Stimulated activated CD8-positive, alpha-beta memory T cell treated with anti-CD3 and anti-CD28 coated beads, Interleukin-15, amount 100 ng/mL, for 4 hours (primary cell): ENCODE data around the gene COL13A1.

Source experiments
- DNase-seq, 2 donors: peaks; one replicate each; pipeline ENCODE4 v3.0.0-alpha.2; 2020; ENCODE audit warnings: low read depth in 2 of 2

The COL13A1 gene

DNA sequence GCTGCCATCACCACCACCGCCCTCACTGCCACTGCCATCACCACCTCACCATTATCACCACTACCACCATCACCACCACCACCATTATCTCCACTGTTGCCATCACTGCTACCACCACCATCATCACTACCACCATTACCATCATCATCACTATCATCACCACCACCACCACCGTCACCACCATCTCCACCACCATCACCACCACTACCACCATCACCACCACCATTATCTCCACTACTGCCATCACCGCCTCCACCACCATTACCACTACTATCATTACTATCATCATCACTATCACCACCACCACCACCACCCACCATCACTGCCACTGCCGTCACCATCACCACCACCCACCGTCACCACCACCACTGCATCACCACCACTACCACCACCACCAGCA, 9.9 kb upstream of the COL13A1 start:
- no peak for DNase-seq

DNA sequence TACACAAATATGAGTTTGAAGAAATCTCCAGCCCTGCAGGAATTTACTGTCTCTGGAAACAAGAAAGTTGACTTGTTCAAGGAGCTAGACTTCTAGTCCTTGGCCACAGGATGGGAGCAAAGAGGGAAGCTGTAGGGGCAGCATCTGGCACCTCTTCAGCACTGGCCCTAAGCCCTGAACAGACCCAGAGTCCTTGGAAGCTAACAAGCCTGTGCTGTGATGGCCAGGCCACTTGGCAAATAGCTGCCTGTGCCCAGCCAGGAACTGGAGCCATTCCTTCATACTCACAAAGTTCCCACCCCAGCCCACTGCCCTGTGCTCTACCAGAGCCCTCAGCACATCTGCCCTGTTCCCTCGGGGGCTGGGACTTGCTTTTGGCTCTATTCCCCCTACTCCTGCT, 9.4 kb upstream of the COL13A1 start:
- DNase-seq: no peak

DNA sequence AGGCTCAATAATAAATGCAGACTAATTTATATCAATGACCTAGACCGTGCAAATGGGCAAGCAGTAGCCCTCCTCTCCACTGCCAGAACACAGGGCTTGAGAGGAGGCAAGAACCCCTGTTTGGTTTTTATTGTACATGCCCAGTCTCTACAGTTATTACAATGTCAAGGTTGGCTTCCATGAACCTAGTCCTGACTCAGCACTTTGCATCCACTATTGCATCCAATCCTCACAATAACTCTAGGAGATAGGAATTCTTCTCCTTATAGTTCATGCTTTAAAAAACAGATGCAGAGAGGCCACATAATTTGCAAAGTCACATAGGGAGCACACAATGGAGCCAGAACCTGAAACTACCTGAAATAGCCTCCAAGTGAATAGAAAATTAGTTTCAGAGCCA, 7.0 kb upstream of the COL13A1 start:
- no peak for DNase-seq

DNA sequence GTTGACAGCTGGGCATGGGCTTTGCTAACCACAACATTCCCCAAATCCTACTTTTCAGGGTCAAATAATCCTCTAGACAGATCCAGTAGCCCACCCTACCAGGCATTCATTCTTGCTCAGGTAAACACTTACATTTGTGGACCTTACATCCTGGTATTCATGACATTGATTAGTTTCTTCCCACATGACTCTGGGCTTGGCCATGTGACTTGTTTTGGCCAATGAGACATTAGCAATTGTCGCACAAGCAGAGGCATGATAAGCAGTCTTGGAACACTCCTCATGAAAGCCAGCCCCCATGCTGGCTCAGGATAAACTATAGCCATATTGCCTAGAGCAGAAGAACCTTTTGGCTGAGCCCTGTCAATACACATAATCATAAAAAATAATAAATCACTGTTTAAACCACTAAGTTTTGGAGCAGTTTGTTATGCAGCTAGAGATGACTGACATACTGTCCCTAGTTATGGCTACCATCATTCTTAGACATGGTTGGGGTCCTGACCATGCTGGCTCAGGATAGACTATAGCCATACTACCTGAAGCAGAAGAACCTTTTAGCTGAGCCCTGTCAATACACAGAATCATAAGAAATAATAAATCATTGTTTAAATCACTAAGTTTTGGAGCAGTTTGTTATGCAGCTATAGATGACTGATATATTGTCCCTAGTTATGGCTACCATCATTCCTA, 6.3 kb upstream of the COL13A1 start:
- no peak for DNase-seq

DNA sequence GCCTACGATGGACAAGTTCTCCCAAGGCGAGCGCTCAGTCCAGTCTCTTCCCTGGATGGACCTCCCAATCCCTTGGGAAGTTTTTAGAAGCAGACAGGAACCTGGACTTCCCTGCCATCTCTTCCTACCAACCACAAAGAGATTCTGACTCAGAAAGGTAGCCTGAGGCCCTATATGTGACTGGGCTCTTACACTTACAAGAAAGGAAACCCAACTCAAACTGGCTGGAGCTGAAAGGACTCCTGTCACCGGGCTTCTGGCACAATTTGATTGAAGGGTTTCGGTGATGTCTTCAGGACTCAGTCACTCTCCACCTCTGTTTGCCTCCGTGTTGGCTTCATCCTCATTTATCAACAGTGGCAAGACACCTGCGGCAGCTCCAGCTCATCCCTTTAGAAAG, 3.7 kb upstream of the COL13A1 start:
- DNase-seq: no peak

DNA sequence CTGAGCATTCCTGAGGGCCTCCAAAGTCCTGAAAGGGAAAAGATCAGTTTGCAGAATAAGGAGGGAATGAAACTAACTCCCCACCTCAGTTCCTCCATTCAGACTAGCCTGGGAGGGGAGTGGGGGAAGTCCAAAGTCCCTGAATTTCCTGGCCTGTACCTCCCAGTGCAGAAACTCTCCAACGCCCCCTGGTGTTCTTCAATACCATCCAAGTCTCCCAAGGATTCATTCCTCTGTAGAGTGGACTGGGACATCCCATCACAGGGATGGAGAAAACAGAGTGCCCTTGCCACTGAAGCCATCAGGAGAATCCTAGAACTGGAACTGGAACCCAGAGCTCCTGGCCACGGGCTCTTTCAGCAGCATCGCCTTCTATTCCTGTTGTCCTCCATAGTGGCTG, 1.6 kb upstream of the COL13A1 start:
- DNase-seq: no peak

DNA sequence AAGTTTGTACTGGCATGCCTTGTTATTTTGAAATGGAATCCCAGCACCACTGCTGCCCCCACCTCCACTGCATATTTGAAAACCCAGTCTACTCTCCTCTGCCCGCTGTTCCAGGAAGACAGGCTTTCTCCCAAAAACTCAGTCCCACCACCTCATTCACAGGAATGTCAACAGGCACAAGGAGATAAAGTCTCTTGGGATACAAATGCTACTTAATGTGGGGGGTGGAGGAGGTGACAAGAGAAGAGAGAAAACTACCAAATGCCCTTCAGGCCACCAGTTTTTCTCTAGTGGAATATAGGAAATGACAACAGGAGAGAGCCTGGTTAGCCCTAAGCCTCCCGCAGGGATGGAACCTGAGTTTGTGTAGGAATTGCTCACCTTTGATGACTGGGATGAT, 1.0 kb upstream of the COL13A1 start:
- DNase-seq: no peak

DNA sequence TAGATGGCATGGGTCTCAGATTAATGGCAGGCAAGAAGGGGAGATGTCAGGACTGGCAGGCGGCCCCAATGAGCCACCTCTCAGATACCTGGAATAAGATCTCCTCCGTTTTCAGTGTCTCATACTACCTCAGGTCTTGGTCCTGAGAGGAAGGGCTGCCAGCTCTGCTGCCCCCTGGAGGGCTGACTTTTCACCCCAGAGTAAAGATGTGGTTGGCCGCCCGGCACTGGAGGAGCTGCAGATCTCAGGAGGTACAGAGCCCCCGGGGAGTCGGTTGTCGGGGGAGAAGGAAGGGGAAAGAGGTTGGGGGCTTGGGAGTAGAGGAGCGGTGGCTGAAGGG, 642 bp upstream of the COL13A1 start:
- no peak for DNase-seq

DNA sequence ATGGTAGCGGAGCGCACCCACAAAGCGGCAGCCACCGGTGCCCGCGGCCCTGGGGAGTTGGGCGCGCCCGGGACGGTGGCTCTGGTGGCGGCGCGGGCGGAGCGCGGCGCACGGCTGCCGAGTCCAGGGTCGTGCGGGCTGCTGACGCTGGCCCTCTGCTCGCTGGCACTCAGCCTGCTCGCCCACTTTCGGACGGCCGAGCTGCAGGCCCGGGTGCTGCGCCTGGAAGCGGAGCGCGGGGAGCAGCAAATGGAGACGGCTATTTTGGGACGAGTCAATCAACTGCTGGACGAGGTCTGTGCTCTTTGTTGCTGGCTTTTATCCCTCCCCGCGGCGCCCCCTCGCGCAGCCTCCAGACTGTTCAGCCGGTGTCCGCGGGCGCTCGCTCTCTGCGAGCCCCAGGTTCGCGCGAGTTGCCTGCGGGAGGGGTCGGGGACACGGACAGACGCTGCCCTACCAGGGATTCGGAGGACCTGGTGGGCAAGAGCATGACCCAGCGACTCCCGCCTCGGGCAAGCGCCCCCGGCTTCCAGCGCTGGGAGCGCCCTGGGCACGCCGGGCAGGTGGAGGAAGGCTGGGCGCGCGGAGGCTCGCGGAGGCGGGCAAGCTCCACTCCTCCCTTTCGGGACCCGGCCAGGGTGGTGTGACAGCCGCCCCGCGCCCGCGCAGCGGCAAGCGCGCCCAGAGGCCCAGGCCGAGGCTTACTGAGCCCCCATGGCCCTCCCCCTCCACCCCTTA, 887 bp downstream of the COL13A1 start:
- DNase-seq: no peak

DNA sequence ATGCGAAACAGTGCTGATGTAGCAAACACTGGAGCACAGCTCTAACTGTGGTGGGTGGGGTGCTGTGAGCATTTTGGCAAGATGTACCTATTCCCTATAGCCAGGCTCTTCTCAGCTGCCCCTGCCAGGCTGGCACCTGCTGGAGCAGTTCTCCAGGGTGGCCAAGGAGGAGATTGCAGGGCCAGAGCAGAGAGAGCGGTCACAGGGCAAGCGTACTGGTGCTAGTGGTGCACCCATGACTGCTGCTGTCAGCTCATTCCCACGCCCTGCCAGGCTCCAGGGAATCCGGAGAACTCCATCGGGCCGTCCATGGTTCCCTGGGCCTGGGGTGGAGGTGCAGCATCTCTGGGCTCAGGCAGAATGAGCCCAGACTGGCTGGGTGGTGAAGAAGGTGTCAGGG, 2.1 kb downstream of the COL13A1 start:
- no peak for DNase-seq

DNA sequence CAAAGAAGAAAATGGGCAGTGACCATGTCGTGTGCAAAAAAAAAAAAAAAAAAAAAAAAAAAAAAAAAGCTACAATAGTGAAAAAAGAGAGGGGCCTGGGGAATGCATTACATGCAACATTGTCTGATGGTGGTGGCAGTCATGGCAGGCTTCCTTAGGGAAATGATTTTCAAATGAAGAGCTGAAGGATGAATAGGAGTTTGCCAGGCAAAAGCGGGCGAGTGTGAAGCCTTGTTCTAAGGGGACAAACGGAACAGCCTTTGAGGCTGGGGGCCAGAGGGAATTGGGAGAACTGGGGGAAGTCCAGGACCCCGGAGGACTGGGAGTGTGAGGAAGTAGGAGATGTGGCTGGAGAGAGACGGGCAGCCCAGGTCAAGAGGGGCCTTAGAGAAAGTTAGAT, 3.1 kb downstream of the COL13A1 start:
- DNase-seq: no peak

DNA sequence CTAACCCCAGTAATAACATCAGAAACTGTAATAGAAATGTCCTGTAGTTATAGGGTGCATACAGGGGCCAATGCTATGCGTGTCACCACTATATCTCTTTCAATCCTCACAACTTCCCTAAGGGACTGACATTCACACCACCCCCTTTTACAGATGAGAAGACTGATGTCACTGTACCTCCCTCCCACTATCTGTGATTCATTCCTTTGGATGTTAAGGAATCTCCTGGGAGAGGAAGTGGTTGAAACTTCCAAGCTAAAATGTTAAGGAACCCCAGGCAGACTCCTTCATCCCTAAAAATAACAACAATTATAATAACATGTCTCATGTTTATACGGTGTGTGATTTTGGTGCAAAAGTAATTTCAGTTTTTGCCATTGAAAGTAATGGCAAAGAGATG, 5.4 kb downstream of the COL13A1 start:
- no peak for DNase-seq

DNA sequence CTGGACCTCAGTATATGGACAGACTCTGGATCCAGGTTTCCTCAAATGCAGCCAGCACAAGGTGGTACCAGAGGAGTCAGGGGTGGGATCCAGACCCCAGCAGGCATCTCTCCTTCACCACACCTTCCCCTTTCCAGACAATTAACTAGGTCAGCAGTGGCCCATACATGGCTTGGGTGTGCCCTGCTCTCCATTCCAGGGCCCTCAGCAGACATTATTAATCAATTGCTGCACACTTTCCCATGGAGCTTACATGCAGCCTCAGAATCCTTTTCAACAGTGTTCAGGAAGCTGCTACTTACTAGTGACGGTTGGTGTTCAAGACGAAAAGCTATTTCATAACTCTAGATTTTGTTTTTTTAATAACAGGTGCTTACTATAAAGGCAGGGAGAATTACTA, 6.0 kb downstream of the COL13A1 start:
- no peak for DNase-seq

DNA sequence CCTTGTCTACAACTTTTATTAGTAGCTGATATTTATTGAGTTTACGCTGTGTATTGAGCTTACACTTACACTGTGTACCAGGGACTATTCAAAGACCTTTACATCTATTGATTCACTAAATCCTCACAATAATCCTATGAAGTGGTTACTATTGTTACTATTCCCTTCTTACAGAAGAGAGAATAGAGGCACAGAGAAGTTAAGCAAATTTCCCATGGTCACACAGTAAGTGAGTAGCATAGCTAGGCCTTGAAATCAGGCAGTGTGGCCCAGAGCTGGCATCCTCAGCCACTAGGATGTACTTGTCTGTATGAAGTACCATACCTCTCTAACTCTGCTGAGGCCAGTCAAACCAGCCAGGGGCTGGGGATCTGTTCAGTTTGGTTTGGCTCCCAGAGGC, 7.6 kb downstream of the COL13A1 start:
- DNase-seq: no peak

DNA sequence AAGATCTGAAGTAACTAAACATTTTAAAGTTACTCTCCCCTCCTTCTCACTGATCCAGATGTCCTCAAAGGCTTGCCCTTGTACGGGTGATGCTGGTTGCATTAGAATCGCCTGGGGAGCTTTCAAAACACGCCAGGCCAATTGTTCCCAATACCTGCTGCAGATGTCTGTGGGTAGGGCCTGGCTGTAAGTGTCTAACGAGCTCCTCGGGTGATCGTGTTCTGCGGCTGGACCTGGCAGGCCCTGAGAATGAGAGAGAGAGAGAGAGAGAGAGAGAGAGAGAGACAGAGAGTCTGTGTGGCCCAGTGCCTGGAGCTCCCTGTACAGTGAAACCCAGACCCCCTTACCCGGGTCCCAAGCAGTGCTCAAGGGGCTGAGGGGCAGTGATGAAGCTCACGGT, 8.4 kb downstream of the COL13A1 start:
- DNase-seq: no peak

DNA sequence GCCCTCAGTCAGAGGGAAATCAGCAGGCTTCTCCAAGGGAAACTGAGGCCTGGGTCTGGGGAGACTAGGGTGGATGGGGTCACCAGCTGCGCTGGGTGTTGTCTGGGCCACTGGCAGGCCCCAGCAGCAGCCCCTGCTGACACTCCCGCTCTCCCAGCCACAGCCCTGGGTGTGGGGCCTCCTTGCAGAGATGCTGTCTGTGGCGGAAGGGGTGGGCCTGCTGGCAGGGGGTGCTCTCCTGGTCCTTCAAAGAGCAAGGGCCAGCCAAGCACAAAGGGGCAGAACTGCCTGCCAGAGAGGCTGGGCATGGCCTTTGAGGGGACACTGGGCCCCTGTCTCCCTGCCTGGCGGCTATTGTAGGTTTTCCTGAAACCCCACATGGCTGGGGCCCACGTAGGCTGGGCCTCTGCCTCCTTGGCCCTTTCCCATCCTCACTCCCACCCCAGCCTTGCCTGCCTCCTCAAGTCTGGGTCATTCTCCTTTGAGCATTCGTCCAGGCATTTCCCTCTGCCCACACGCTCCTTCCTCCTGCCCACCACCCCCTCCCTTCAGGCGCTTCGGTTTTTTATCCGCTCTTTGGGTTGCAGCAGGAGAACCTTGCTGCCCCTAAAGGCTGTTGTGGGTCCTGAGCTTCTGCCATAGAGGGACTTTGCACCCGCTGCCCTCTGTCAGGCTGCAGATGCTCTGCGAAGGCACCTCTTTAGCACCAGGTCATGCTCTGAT, 9.1 kb downstream of the COL13A1 start:
- no peak for DNase-seq

DNA sequence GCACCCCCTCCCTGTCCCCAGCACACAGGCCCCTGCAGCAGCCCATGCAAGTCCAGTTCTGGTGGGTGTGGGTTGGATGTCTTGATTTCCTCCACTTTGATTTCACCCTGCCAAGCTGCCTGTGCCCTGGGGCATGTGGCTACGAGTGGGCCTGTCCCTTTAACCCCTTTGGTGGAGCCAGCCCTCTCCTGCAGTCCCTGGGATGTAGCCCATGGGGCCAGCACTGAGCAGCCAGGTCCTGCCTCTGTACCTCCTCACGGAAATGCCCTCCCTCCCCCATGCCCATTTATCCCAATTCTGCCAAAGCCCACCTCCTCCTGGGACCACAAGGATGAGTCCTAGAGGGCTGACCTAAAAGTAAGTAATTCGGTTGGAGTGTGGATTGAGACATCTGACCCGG, 11.9 kb downstream of the COL13A1 start:
- no peak for DNase-seq

DNA sequence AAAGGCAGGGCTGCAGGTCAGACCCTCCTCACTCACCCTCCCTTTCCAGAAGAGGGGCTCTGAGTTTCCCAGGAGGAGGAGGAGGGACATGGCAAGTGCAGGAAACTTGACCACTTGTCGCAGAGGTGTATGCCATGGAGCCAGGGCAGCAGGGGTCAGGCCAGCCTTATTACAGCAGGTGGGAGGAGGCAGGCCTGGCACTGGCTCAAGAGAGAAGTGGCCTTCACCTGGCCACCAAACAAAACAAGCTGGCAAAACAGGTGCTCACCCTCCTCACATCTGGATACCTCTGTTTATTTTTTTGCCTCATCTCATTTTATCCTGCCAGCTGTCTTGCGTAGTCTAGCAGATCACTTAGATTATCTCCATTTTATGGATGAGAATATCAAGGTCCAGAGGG, 12.5 kb downstream of the COL13A1 start:
- no peak for DNase-seq

DNA sequence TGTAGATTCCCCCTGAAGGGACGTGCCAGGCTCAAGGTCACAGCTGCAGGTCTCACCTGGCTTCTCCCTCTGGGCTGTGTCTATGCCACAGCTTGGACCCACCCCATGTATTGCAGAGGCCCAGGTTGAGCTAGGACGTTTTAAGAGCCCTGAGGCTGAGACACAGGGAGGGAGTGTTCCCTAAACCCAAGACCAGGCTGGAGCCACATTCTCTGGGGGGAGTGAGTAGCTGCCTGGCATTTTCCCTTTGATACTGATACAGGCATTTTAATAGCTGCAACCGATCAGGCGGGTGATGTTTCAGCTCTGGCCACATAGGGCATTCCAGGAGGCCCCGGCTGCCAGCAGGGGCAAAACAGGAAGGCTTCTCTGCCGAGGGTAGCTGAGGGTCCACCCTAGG, 13.4 kb downstream of the COL13A1 start:
- DNase-seq: no peak

DNA sequence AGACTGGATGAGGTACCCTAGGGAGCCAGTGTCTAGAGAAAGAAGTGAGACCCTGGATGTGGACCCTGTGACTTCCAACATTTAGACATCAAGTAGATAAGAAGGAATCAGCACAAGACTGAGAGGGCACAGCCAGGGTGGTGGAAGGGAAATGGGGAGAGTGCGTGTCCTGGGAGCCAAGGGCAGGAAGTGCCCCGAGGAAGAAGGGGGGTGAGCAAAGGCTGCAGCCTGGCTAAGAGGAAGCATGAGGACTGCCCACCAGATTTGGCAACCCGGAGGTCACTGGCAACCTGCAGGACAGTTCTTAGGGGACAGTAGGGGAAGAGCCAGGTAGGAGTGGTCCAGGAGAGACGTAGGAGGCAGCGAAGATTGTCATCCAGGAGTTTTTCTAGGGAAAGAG, 14.8 kb downstream of the COL13A1 start:
- no peak for DNase-seq

DNA sequence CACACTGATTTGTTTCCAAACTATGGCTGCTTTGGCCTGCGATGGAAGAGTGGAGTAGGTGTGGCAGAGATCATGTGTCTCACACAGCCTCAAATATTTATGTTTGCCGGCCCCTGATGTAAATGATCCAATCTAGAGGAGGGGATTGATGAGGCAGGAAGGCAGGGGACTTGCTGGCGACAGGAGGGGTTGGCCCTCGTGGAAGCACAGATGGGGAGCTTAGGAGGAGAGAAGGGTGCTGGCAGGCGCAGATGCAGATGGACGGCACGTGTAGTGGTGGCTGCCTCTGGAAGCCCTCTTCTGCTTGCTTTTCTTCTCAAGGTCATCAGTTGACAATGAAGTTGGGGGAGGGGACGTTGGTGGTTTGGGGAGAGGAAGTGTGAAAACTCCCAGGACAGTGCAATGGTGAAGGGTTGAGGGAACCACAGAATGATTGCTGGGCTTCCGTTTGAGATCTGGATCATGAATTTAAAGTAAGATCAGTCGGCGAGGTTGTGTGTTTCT, 15.4 kb downstream of the COL13A1 start:
- no peak for DNase-seq

DNA sequence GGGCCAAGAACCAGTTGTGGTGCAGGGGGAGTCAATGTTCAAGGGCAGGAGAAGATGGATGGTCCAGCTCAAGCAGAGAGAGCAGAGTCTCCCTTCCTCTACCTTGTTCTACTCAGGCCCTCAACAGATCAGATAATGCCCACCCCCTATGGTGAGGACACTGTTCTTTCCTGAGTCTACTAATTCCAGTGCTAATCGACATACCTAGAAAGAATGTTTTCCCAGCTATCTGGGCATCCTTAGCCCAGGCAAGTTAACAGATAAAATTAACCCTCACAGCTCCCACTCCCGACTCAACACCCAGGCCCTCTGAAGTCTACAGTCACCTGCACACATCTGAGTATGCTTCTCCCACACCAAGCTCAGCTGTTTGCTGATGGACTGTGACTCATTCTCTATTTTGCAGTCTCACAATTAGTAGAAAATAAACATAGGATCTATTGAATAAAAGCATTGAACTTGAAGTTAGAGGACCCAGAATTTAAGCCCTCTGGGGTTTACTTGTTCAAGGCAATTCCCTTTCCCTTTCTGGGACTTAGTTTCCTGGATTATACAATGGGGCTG, 17.1 kb downstream of the COL13A1 start:
- DNase-seq: no peak
